ENCODE data around the gene VGLL3. TPM values are rescaled to one million over a fixed set of nuclear protein-coding genes. Genes with fewer than 3 reads are reported as not detected.
A peak's percentile ranks its signal among the peaks of the same experiment; 100 is the strongest.

The VGLL3 gene
- total and polyA plus RNA-seq, 2 of the 4 experiments (the other 2 are of a cell fraction), result 46.2 to 97.3 TPM

GRCh38 chr3:86995537-86995936, 4.6 kb upstream of the VGLL3 start (continued):
- TF ChIP-seq, protein P1, sequence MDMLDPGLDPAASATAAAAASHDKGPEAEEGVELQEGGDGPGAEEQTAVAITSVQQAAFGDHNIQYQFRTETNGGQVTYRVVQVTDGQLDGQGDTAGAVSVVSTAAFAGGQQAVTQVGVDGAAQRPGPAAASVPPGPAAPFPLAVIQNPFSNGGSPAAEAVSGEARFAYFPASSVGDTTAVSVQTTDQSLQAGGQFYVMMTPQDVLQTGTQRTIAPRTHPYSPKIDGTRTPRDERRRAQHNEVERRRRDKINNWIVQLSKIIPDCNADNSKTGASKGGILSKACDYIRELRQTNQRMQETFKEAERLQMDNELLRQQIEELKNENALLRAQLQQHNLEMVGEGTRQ (IDR thresholded peaks at IDR 0.05; ENCODE audit: low read depth, low read length), result no peak
- TF ChIP-seq BHLHE40 (IDR thresholded peaks at IDR 0.05; ENCODE audit: low read depth, low read length), result peak; percentile 10; the same call in 1 of the 2 replicates
- TF ChIP-seq CEBPB (IDR thresholded peaks at IDR 0.05; ENCODE audit: low read depth, low read length), result peak; percentile 92
- TF ChIP-seq MAZ (IDR thresholded peaks at IDR 0.05; ENCODE audit: borderline replicate concordance, low read depth, low read length), result no peak
- TF ChIP-seq MXI1 (IDR thresholded peaks at IDR 0.05; ENCODE audit: borderline replicate concordance, low read depth, low read length), result no peak
- TF ChIP-seq NFE2L2 (IDR thresholded peaks at IDR 0.05; ENCODE audit: low read depth, low read length), result no peak
